ENCODE results near the gene MYEOV.

DNA sequence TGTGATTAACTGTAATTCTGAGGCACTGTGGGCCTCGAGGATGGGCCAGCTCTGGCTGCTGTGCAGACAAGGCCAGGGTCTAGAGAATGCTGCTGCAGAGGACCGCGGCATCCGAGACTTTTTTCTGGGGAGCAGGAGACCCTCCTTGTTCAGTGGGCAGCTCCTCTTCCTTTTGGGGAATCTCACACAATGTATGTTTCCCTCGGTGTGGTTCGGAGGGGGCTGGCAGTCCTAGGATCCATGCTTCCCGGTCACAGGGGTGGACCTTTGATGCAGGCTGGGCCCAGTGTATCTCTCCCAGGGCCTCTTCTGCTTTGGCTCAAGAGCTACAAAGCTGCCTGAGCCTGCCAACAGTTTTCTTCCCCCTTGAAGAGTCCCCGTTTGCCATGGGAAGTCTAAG lies 31.5 kb downstream of the MYEOV start:
- TF ChIP-seq POLR2AphosphoS5 (IDR thresholded peaks at IDR 0.05; ENCODE audit: control insufficient read depth, insufficient read depth, low read depth, low read length): no peak
- no peak for TF ChIP-seq GATAD2A (IDR thresholded peaks at IDR 0.05)
- no peak for TF ChIP-seq GABPB1 (CRISPR knock-in tag; IDR thresholded peaks at IDR 0.05)
- TF ChIP-seq KLF16 (IDR thresholded peaks at IDR 0.05): no peak
- no peak for TF ChIP-seq IRF2 (CRISPR knock-in tag; IDR thresholded peaks at IDR 0.05)
- TF ChIP-seq, protein P1, sequence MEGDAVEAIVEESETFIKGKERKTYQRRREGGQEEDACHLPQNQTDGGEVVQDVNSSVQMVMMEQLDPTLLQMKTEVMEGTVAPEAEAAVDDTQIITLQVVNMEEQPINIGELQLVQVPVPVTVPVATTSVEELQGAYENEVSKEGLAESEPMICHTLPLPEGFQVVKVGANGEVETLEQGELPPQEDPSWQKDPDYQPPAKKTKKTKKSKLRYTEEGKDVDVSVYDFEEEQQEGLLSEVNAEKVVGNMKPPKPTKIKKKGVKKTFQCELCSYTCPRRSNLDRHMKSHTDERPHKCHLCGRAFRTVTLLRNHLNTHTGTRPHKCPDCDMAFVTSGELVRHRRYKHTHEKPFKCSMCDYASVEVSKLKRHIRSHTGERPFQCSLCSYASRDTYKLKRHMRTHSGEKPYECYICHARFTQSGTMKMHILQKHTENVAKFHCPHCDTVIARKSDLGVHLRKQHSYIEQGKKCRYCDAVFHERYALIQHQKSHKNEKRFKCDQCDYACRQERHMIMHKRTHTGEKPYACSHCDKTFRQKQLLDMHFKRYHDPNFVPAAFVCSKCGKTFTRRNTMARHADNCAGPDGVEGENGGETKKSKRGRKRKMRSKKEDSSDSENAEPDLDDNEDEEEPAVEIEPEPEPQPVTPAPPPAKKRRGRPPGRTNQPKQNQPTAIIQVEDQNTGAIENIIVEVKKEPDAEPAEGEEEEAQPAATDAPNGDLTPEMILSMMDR (IDR thresholded peaks at IDR 0.05 in 2 of 3, conservative IDR thresholded peaks at IDR 0.05 in 1 of 3; ENCODE audit: insufficient read depth in 2 of 3, low read depth in 1 of 3, low read length in 3 of 3): no peak

Data from K562 (cell line).